ENCODE results near the gene CCDC88C.

GRCh38 chr14:91332171-91332985 lies 85.2 kb downstream of the CCDC88C start:
- TF ChIP-seq POLR2A (IDR thresholded peaks at IDR 0.05; ENCODE audit: low read length) = peak; percentile 55
- TF ChIP-seq GATA1 (IDR thresholded peaks at IDR 0.05; ENCODE audit: low read depth, low read length) = no peak
